ENCODE data around the gene PRKAA1. TPM values are rescaled to one million over a fixed set of nuclear protein-coding genes. Genes with fewer than 3 reads are reported as not detected.

PRKAA1 gene
- total and polyA plus RNA-seq, 2 of the 13 experiments (the other 11 are each of a cell fraction or from before 2014, with no cell fraction given), result 36.6 to 58.0 TPM

DNA sequence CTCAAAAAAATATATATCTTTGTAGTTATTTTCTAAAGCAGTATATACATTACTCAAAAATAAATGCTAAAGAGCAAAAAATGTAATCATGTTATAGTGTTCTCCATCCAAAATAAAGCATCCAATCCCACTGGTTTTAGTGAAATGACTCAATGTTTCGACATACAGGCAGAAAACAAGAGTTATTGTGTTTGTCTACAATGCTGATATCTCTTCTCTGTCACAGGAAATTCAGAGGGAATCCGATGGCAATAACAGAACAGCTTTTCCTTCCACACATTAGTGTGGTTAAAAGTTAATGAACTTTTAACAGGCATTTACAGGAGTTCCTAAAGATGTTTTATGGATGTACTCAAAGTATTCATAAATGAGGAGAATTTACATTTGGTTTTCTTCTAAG is 54.4 kb downstream of the PRKAA1 start (continued):
- TF ChIP-seq, protein P1, sequence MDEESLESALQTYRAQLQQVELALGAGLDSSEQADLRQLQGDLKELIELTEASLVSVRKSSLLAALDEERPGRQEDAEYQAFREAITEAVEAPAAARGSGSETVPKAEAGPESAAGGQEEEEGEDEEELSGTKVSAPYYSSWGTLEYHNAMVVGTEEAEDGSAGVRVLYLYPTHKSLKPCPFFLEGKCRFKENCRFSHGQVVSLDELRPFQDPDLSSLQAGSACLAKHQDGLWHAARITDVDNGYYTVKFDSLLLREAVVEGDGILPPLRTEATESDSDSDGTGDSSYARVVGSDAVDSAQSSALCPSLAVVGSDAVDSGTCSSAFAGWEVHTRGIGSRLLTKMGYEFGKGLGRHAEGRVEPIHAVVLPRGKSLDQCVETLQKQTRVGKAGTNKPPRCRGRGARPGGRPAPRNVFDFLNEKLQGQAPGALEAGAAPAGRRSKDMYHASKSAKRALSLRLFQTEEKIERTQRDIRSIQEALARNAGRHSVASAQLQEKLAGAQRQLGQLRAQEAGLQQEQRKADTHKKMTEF (CRISPR knock-in tag; IDR thresholded peaks at IDR 0.05), result no peak
- TF ChIP-seq JDP2 (CRISPR knock-in tag; IDR thresholded peaks at IDR 0.05; ENCODE audit: borderline replicate concordance), result no peak

- BruUV-seq (replicated peaks), result no TSS peak
- Histone ChIP-seq H3K27me3 (ENCODE audit: control insufficient read depth in 1 of 2, insufficient read depth in 2 of 2, low read length in 2 of 2) (no peaks in the 10 kb centered on the region), H2AFZ (ENCODE audit: low read length) (no peak overlapping the region), H3K4me2 (ENCODE audit: low read depth, low read length) (no peak overlapping the region), H3K4me1 (ENCODE audit: insufficient read depth, low read length) (peaks cover 24% of the 10 kb centered on the region), H3K9me3 (ENCODE audit: low read length) (no peaks in the 10 kb centered on the region), H3K4me3 (replicated peaks in 1 of 3; ENCODE audit: insufficient read depth in 1 of 3, low read depth in 2 of 3, low read length in 3 of 3) (no peak overlapping the region), H3K79me2 (ENCODE audit: insufficient read depth, low read length) (no peaks in the 10 kb centered on the region), H3K27ac (ENCODE audit: extremely low read length, insufficient read depth, low read length) (no peak overlapping the region), H3K36me3 (replicated peaks in 1 of 2; ENCODE audit: control insufficient read depth in 1 of 2, insufficient read depth in 2 of 2, low read length in 2 of 2) (peaks cover 4 to 15% of the 10 kb centered on the region in 2 experiments), H3K9ac (ENCODE audit: insufficient read depth, low read depth, low read length) (no peak overlapping the region), H4K20me1 (ENCODE audit: insufficient read depth, low read length) (peaks cover 3% of the 10 kb centered on the region; the same call in 1 of the 2 replicates)
- no peak for FAIRE-seq
- in situ Hi-C loops (cut with HindIII; ENCODE audit: extremely low pct_ligation_motif_present, low pct_unique_long_range_greater_than_20kb) (no loop called here), intact Hi-C loops (cut with micrococcal nuclease; ENCODE audit: unreplicated experiment) (loop anchor here (5.0 kb wide), 1 partner anchor 1156 kb away; no protein-coding TSS in a partner anchor)
- POLR2A ChIA-PET, result no interaction called here
- no peak for DNase-seq (ENCODE audit: low spot score)
- CTCF ChIA-PET (ENCODE audit: low intra/inter-chr PET ratio, low total read pairs), result no interaction called here
- TF ChIP-seq FOXO1 (CRISPR knock-in tag; IDR thresholded peaks at IDR 0.05) (no peak), ZNF264 (CRISPR knock-in tag; IDR thresholded peaks at IDR 0.05) (no peak), HNRNPH1 (optimal IDR thresholded peaks at IDR 0.05; ENCODE audit: low read depth, low read length) (no peak), ZNF879 (CRISPR knock-in tag; IDR thresholded peaks at IDR 0.05) (no peak), ZNF121 (CRISPR knock-in tag; IDR thresholded peaks at IDR 0.05) (no peak), SRY (CRISPR knock-in tag; IDR thresholded peaks at IDR 0.05) (no peak), NFKBIZ (CRISPR knock-in tag; IDR thresholded peaks at IDR 0.05) (no peak), ZNF367 (CRISPR knock-in tag; IDR thresholded peaks at IDR 0.05; ENCODE audit: borderline replicate concordance) (no peak), SNAI1 (CRISPR knock-in tag; IDR thresholded peaks at IDR 0.05; ENCODE audit: borderline replicate concordance) (no peak), ZNF883 (CRISPR knock-in tag; IDR thresholded peaks at IDR 0.05; ENCODE audit: not compliant biosample characterization) (no peak), ZNF670 (CRISPR knock-in tag; IDR thresholded peaks at IDR 0.05; ENCODE audit: borderline replicate concordance) (no peak), RBFOX2 (IDR thresholded peaks at IDR 0.05; ENCODE audit: low read depth, low read length) (no peak), ZC3H4 (CRISPR knock-in tag; IDR thresholded peaks at IDR 0.05; ENCODE audit: borderline replicate concordance) (no peak), RBAK (CRISPR knock-in tag; IDR thresholded peaks at IDR 0.05) (no peak), ZNF609 (CRISPR knock-in tag; IDR thresholded peaks at IDR 0.05; ENCODE audit: borderline replicate concordance) (no peak)
- ATAC-seq, result no peak
These were observed 59.7 kb downstream of the PRKAA1 start for GRCh38 chr5:40738502-40738901.

Data from HepG2 (cell line).